SW480 (cell line): ENCODE results near the gene CEP95.
"Not testable (repeated sequence)": the region's sequence is repeated elsewhere in the genome, so short reads cannot be mapped to it uniquely, and the experiment has no call there.

Source experiments
- DNase-seq: peaks from one replicate; pipeline ENCODE4 v3.0.0-alpha.2; 2016; ENCODE audit warnings: low spot score

Gene CEP95

DNA sequence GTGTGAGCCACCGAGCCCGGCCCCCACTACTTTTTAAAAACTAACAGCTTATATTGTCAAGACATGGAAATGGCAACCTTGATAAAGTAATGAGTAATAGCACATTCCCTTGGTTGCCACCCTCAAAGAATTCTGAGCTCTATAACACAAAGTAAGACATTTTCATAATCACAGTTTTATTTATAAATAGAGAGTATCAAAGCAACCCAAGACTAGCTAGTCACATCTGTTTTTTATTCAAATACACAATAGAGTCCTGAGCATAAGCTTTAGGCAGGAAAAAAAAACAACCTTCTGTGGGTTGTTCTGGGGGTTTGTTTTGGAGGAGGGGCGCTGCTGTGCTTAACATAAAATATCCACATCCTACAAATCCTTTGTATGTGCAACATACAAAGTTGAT lies 68.7 kb downstream of the CEP95 start:
- DNase-seq: no peak

DNA sequence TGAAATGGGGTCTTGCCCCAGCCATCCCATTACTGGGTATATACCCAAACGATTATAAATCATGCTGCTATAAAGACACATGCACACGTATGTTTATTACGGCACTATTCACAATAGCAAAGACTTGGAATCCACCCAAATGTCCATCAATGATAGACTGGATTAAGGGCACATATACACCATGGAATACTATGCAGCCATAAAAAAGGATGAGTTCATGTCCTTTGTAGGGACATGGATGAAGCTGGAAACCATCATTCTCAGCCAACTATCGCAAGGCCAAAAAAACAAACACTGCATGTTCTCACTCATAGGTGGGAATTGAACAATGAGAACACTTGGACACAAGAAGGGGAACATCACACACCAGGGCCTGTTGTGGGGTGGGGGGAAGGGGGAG lies 70.2 kb downstream of the CEP95 start:
- not testable (repeated sequence) for DNase-seq

DNA sequence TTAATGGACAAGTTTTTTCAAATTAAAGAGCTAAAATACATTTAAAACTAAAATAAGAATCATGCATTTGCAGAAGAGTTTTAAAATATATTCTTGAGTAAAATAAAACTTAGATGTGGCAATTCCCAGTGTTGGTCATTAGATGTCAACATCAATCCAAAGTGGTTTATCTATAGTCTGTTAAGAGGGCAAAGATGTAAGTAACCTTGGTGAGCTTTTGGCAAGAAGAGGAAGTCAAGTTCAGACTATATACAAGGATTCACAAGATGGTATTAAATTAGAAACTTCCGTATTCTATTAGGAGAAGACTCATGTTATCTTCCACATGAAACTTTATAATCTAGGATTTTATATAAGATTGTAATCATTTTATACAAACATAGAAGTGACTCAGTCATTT lies 73.1 kb downstream of the CEP95 start:
- no peak for DNase-seq

DNA sequence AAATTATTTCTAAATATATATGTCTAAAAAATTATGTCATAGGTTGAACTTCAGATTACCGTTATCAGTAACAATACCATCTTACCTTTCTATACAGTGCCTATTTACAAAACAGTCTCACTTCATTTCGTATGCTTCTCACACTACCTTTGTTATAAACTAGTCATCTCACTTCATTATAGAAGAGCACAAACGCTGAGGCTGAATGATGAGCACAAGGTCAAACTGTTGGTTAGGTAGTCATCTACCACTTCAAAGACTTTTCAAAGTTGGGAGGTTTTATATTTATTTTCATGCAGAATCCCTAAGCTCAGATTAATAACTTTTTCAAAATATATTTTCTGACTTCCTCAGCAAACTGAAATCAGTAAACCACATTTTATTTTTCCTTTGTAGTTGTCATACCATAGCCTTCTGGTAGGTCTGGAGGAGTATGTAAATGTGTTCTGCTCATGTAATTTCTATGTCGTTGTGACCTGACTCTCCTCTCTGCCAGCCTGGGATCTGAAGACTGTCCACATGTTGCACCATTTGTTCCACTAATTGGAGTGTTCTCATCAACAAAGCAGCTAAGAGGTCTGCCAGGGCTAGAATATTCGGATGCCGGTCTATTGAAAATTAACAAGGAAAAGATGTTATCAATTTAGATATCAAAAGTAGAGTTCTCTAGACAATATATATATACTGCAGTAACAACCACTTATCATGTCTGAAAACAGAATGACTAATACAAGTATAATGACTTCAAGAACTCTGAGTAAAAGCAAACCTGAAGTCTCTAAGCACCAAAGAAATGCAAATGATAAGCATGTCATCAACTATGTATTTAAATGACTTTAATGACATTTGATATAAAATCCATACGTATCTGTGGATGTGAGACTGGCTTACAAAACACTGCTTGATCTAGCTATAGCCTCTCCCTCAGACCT lies 73.9 kb downstream of the CEP95 start:
- peak; percentile 33 for DNase-seq

DNA sequence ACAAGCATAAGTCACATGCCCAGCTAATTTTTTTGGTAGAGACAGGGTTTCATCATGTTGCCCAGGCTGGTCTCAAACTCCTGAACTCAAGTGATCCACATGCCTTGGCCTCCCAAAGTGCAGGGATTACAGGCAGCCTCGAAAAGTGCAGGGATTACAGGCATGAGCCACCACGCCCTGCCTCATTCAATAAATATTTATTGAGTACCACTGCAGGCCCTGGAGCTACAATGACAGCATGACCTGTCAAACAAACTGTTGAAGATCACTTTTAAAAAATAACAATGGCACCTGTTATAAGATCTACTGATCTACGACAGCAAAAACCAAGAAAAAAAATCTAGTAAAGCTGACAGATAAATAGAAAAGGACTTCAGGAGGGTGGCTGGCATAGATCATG lies 76.3 kb downstream of the CEP95 start:
- DNase-seq: no peak

DNA sequence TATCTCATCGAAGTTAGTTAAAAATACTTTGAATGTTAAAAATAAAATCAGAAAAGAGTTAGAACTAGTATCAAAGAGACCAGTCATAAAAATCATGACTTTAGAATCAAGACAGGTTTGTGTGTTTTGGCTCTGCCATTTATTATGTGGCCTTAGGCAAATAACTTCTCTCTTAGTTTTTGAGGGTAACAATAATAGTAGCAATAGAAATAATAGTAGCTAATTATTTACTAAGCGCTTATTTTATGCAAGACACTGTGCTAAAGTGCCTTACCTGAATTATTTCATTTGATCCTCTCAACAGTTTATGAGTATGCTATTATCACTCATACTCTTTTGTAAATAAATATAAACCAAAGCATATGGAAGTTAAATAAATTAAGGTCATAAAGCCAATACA lies 78.4 kb downstream of the CEP95 start:
- no peak for DNase-seq
